ENCODE measurements around the gene TTLL12. TPM values are rescaled to one million over a fixed set of nuclear protein-coding genes. Genes with fewer than 3 reads are reported as not detected.

Gene TTLL12
- total and polyA plus RNA-seq, 2 of the 8 experiments (the other 6 are each of a cell fraction or from before 2014, with no cell fraction given): 101 to 124 TPM

- TF ChIP-seq GTF2F1 (IDR thresholded peaks at IDR 0.05; ENCODE audit: borderline replicate concordance, low read depth, low read length): no peak
Observed at GRCh38 chr22:43131773-43132501, 55.0 kb downstream of the TTLL12 start (continued).
